OCI-LY7 (cell line): ENCODE measurements around the gene TLX1. TPM values are rescaled to one million over a fixed set of nuclear protein-coding genes. Genes with fewer than 3 reads are reported as not detected.

Source experiments
- BruUV-seq: library from RNA; stranded (reverse); fragments of 400-500 nt; replicated peaks from 2 replicates; lab custom pipeline; 2021; lab: Mats Ljungman, UMichigan
- CTCF ChIA-PET: fragments of 300-600 bp; sonication (Branson Sonifier 250); formaldehyde crosslinking; loops from one replicate; lab custom pipeline; 2022; ENCODE audit warnings: antibody characterized with exemption; ENCODE audit not compliant: unreplicated experiment; lab: Charles Lee
- POLR2A ChIA-PET: fragments of 300-600 bp; sonication (Branson Sonifier 250); formaldehyde crosslinking; loops from one replicate; lab custom pipeline; 2022; ENCODE audit warnings: antibody characterized with exemption; lab: Charles Lee
- DNase-seq: peaks from one replicate; pipeline ENCODE4 v3.0.0-alpha.2; 2015; ENCODE audit warnings: low spot score
- H2AFZ ChIP-seq: fragments of 200-600 bp; sonication (generic), shearing (Covaris generic); 2 replicates; pipeline ENCODE4 v1.6.1; 2014; ENCODE audit warnings: mild to moderate bottlenecking, antibody characterized with exemption, low read length, moderate library complexity
- H3K27ac ChIP-seq: fragments of 200-600 bp; sonication (generic); 2 replicates; pipeline ENCODE4 v1.5.1; 2014; ENCODE audit warnings: mixed run types, low read depth, mild to moderate bottlenecking, moderate library complexity, low read length, inconsistent platforms; ENCODE audit not compliant: poor library complexity, severe bottlenecking
- H3K36me3 ChIP-seq: fragments of 200-600 bp; sonication (generic); 2 replicates; pipeline ENCODE4 v1.6.1; 2014; ENCODE audit warnings: mild to moderate bottlenecking, antibody characterized with exemption, low read length, moderate library complexity, mixed read lengths; ENCODE audit not compliant: insufficient read depth
- H3K4me1 ChIP-seq: fragments of 200-600 bp; sonication (generic); 2 replicates; pipeline ENCODE4 v1.5.1; 2014; ENCODE audit warnings: mild to moderate bottlenecking, low read length; ENCODE audit not compliant: insufficient read depth, poor library complexity, severe bottlenecking
- H3K4me2 ChIP-seq: fragments of 200-600 bp; sonication (generic); 2 replicates; pipeline ENCODE4 v1.6.1; 2014; ENCODE audit warnings: mild to moderate bottlenecking, low read length
- H3K4me3 ChIP-seq: fragments of 200-600 bp; sonication (generic); 2 replicates; pipeline ENCODE4 v1.5.1; 2014; ENCODE audit warnings: mild to moderate bottlenecking, low read depth, low read length; ENCODE audit not compliant: poor library complexity, severe bottlenecking
- H3K79me2 ChIP-seq: fragments of 200-600 bp; sonication (generic); 2 replicates; pipeline ENCODE4 v1.6.1; 2016; ENCODE audit warnings: low read depth, mild to moderate bottlenecking, low read length, moderate library complexity, mixed read lengths; ENCODE audit not compliant: insufficient read depth
- H3K9me2 ChIP-seq: fragments of 200-600 bp; sonication (generic); 2 replicates; pipeline ENCODE4 v1.6.1; 2016; ENCODE audit warnings: mild to moderate bottlenecking, low read length, mixed read lengths; ENCODE audit not compliant: insufficient read depth
- H3K9me3 ChIP-seq: fragments of 200-600 bp; sonication (generic); 2 replicates; pipeline ENCODE4 v1.6.1; 2014; ENCODE audit warnings: mild to moderate bottlenecking, mixed run types, low read length, mixed read lengths
- H4K20me1 ChIP-seq: fragments of 200-600 bp; sonication (generic); 2 replicates; pipeline ENCODE4 v1.6.1; 2014; ENCODE audit warnings: mild to moderate bottlenecking, antibody characterized with exemption, low read length, moderate library complexity, mixed read lengths; ENCODE audit not compliant: insufficient read depth
- CTCF ChIP-seq: fragments of 200-600 bp; sonication (generic); conservative IDR thresholded peaks from 2 replicates; pipeline ENCODE4 v1.5.1; 2014; ENCODE audit warnings: mild to moderate bottlenecking, antibody characterized with exemption, low read length, moderate library complexity, mixed read lengths
- EZH2phosphoT487 ChIP-seq: fragments of 200-600 bp; sonication (generic); IDR thresholded peaks from 2 replicates; pipeline ENCODE4 v1.6.1; 2018; ENCODE audit warnings: low read depth, borderline replicate concordance, mild to moderate bottlenecking, mixed run types, antibody characterized with exemption, low read length, moderate library complexity, mixed read lengths
- intact Hi-C: fragments of 100-400 bp; cut with micrococcal nuclease; formaldehyde crosslinking; loops from one replicate; pipeline ENCODE4 v1.10.0; 2022; ENCODE audit not compliant: unreplicated experiment
- total RNA-seq, 2 experiments: library from RNA; depleted of rRNA in 1 of 2; stranded (reverse); fragments of >200 nt in 1 of 2; shearing (Covaris generic) in 1 of 2; gene quantifications; 2 replicates each; pipeline ENCODE4 v1.2.3, GENCODE V29; 2014 to 2022

TLX1 gene
- total RNA-seq, 2 experiments from 2014 or later = not detected

GRCh38 chr10:101140950-101141615 is 10.0 kb downstream of the TLX1 start:
- BruUV-seq = no TSS peak
- H3K79me2 ChIP-seq = no peaks in the 10 kb centered on the region
- no peaks in the 10 kb centered on the region for H3K9me3 ChIP-seq
- H3K36me3 ChIP-seq = no peaks in the 10 kb centered on the region
- intact Hi-C loops = loop anchor here (5.0 kb wide), 1 partner anchor 84 kb away; no protein-coding TSS in a partner anchor
- no peaks in the 10 kb centered on the region for H3K9me2 ChIP-seq
- H3K4me3 ChIP-seq = no peak overlapping the region
- POLR2A ChIA-PET = interaction anchor here (0.6 kb wide), 2 partner anchors 113 to 175 kb away, joined by 3 read pairs; no protein-coding TSS in a partner anchor
- no peak overlapping the region for H3K4me2 ChIP-seq
- no peak overlapping the region for H3K27ac ChIP-seq
- no peaks in the 10 kb centered on the region for H4K20me1 ChIP-seq
- TF ChIP-seq EZH2phosphoT487 = no peak
- TF ChIP-seq CTCF = no peak
- no peak for DNase-seq
- no peak overlapping the region for H2AFZ ChIP-seq
- CTCF ChIA-PET = interaction anchor here (0.7 to 1.6 kb wide), 6 partner anchors 21 to 106 kb away, joined by 3 to 16 read pairs (median 4); no protein-coding TSS in a partner anchor
- no peaks in the 10 kb centered on the region for H3K4me1 ChIP-seq

DNA sequence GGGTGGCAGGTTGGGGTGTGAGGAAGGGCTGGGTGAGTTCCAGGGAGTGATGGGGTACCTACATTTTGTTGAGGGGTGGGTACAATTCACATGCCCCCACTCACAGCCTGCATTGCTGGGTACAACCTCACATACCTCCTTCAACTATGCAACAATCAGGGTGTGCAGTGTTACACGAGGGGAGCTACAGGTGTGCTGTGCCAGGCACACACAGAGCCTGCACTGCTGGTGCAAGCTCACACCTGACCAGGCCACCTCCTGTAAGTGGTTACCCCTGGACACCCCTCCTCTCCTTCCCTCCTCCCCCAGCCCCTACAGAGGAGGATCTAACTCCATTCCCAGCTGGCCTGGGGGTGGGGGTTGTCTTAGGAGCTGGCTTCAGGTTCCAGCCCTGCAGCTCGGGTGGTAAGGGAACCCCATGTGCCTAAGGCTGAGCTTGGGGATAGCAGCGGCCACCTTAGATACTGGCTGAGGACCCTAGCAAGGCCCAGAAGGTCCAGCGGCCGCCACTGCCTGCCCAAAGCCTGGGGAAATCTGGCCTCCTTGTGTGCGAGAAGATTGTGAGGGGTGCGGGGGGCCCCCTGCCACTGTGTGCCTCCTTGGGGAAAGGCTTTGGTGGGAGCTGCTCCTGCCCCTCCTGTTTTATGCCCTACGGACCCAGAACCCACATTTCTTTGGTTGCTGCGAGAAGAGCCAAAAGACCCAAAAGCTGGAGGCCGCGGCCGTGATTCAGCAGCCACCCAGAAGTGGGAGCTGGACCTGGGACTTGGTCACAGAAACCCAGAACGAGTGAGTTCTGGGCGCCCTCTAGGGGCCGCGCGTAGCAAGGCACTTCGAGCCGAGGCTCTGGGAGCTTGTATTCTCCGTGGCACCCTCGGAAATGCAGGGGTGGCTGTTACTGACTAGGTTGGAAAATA is 10.8 kb downstream of the TLX1 start:
- Histone ChIP-seq H4K20me1 (no peaks in the 10 kb centered on the region), H3K36me3 (no peaks in the 10 kb centered on the region), H2AFZ (peak overlapping the region; percentile 65; the same call in 1 of the 2 replicates), H3K9me2 (no peaks in the 10 kb centered on the region), H3K79me2 (no peaks in the 10 kb centered on the region), H3K9me3 (no peaks in the 10 kb centered on the region), H3K4me1 (no peaks in the 10 kb centered on the region), H3K4me2 (peak overlapping the region; percentile 34), H3K27ac (no peak overlapping the region), H3K4me3 (no peak overlapping the region)
- peak; percentile 85 for DNase-seq
- BruUV-seq = no TSS peak
- TF ChIP-seq EZH2phosphoT487 (no peak), CTCF (peak; percentile 96)
- intact Hi-C loops = loop anchor here (1.0 to 5.0 kb wide), 3 partner anchors 47 to 101 kb away; no protein-coding TSS in a partner anchor
- POLR2A ChIA-PET = interaction anchor here (0.6 to 0.9 kb wide), 6 partner anchors 80 to 176 kb away, joined by 3 to 4 read pairs (median 3); partner anchors contain the start of gene KAZALD1
- CTCF ChIA-PET = interaction anchor here (0.5 to 1.6 kb wide), 11 partner anchors 20 to 130 kb away, joined by 3 to 16 read pairs (median 4); no protein-coding TSS in a partner anchor
